RWPE1 (cell line): Measurements from ENCODE around the gene TP53TG3E.
"Not testable (repeated sequence)": the region's sequence is repeated elsewhere in the genome, so short reads cannot be mapped to it uniquely, and the experiment has no call there.

Experiments
- CTCF ChIA-PET: fragments of 350-600 bp; sonication (Branson Sonifier 250); formaldehyde crosslinking; extraction: SDS; loops from one replicate; lab custom pipeline; 2021; lab: Yijun Ruan, JAX
- POLR2A ChIA-PET: fragments of 400-600 bp; formaldehyde crosslinking; extraction: SDS; loops from one replicate; lab custom pipeline; 2020; ENCODE audit warnings: antibody characterized with exemption; ENCODE audit not compliant: low non-redundant PET; lab: Yijun Ruan, JAX
- DNase-seq: peaks from one replicate; pipeline ENCODE4 v3.0.0; 2012; ENCODE audit warnings: low spot score
- H3K27ac ChIP-seq: fragments of 450-650 bp; 2 replicates; pipeline ENCODE4 v1.5.1; 2017

TP53TG3E gene

GRCh38 chr16:33304006-33304405 is at the start of gene TP53TG3E:
Gene TP53TG3E (plus strand): TSS chr16:33304306. CDS start chr16:33304374, 68 bp downstream.
- POLR2A ChIA-PET, DNase-seq, H3K27ac ChIP-seq, CTCF ChIA-PET: not testable (repeated sequence)

GRCh38 chr16:33336226-33337012 is 32.3 kb downstream of the TP53TG3E start:
- CTCF ChIA-PET, POLR2A ChIA-PET, DNase-seq, H3K27ac ChIP-seq: not testable (repeated sequence)

GRCh38 chr16:33337627-33338542 is 33.8 kb downstream of the TP53TG3E start:
- CTCF ChIA-PET, H3K27ac ChIP-seq, DNase-seq, POLR2A ChIA-PET: not testable (repeated sequence)

DNA sequence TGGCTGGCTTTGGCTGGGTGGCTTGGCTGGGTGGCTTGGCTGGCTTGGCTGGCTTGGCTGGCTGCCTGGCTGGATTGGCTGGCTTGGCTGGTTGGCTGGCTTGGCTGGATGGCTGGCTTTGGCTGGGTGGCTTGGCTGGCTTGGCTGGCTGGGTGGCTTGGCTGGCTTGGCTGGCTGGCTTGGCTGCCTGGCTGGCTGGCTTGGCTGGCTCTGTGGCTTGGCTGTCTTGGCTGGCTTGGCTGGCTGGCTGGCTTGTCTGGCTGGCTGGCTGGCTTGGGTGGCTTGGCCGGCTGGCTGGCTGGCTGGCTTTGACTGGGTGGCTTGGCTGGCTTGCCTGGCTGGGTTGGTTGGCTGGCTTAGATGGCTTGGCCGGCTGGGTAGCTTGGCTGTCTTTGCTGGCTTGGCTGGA is 34.4 kb downstream of the TP53TG3E start:
- DNase-seq, CTCF ChIA-PET, POLR2A ChIA-PET, H3K27ac ChIP-seq: not testable (repeated sequence)

- POLR2A ChIA-PET, H3K27ac ChIP-seq, DNase-seq, CTCF ChIA-PET: not testable (repeated sequence)
Measured at GRCh38 chr16:33339093-33340061, 35.3 kb downstream of the TP53TG3E start.
